Posterior cingulate gyrus (tissue), 11 donors: ENCODE results near the gene OR2T3.
"Not testable (repeated sequence)": the region's sequence is repeated elsewhere in the genome, so short reads cannot be mapped to it uniquely, and the experiment has no call there.

Experiments used
- DNase-seq, 10 donors: peaks; one replicate each; pipeline versions ENCODE4 v3.0.0 to v3.0.0-alpha.2; 2020 to 2021; ENCODE audit warnings: mixed read lengths in 3 of 10
- intact Hi-C: fragments of 100-400 bp; cut with DNase I; formaldehyde crosslinking; loops from one replicate; pipeline ENCODE4 v1.15.1; 2023

Gene OR2T3

GRCh38 chr1:248473051-248473450, at the start of gene OR2T3:
TSS of gene OR2T3 (plus strand) at chr1:248473351. CDS start at chr1:248473351, 0 bp downstream.
- intact Hi-C loops: not testable (repeated sequence)

DNA sequence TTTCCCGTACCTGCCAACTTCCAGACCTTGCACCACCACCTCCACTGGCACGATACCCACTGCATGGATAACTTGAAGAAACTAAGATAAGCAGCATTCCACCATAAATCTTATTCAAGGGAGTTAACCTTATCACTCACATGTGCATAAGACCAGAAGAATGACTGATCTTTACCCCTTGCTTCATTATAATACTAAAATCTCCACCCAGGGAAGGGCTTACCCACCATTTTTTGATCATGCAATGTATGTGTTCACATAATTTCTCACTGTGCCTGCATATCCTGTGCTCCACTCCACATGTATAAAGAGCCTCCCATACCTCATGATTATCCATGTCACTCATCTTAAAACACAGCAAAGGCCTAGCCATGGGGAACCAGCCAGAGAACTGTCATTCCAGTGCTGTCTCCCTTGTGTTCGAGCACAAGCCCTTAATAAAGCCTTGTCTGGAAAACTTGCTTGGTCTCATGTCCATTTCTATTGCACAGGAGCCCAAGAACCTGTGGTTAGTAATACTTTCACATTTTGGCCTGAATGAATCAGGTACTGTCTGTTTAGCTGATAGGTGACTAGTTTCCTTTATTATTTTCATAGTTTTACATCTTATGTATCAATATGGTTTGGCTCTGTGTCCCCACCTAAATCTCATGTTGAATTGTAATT, 45.5 kb upstream of the OR2T3 start:
- DNase-seq, intact Hi-C loops: not testable (repeated sequence)

More at GRCh38 chr1:248473051-248473450, at the start of gene OR2T3:
- DNase-seq: not testable (repeated sequence)

DNA sequence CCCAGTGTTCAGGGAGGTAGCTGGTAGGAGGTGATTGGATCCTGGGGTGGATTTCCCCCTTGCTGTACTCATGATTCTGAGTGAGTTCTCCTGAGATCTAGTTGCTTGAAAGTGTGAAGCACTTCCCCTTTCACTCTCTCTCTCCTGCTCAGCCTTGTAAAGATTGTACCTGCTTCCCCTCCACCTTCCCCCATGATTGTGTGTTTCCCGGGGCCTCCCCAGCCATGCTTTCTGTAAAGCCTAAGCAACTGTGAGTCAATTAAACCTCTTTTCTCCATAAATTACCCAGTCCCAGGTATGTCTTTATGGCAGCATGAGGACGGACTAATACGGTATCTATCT, 45.0 kb upstream of the OR2T3 start:
- DNase-seq: not testable (repeated sequence)

DNA sequence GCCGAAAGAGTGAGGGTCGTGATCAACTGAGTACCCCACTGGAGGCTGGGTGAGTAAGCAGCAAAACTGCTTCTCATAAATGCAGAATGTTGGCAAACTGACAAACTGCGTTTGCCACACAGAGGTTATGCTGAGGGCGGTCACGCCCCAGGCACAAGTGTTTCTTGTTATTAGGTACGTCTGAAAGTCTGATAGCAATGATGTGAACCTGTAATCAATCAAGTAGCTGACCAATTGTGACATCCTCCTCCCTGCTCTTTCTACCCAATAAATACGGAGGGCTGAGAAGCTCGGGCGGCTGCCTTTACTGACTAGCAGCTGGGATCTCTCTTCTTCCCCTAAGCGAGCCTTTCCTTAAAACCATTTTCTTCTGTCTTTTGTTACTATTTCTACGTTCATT, 41.5 kb upstream of the OR2T3 start:
- intact Hi-C loops, DNase-seq: not testable (repeated sequence)

More for the DNA sequence above, 45.0 kb upstream of the OR2T3 start:
- intact Hi-C loops: not testable (repeated sequence)

DNA sequence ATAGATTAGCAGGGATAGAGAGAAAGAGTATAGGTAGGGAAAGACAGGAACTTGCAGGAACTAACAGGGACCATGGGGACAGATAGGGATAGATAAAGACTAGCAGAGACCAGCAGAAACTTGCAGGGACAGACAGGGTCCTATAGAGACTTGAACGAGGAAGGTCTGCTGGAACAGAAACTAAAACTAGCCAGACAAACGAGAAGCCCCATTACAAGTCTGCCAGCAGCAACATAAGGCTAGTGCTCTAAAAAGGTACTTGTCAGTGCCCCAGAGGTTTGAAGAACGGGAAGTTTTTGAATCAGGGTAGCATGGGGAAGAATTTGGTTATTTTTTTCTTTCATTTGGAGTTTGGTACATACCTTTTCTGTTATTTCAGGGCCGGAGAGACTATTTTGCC, 41.0 kb upstream of the OR2T3 start:
- DNase-seq, intact Hi-C loops: not testable (repeated sequence)

DNA sequence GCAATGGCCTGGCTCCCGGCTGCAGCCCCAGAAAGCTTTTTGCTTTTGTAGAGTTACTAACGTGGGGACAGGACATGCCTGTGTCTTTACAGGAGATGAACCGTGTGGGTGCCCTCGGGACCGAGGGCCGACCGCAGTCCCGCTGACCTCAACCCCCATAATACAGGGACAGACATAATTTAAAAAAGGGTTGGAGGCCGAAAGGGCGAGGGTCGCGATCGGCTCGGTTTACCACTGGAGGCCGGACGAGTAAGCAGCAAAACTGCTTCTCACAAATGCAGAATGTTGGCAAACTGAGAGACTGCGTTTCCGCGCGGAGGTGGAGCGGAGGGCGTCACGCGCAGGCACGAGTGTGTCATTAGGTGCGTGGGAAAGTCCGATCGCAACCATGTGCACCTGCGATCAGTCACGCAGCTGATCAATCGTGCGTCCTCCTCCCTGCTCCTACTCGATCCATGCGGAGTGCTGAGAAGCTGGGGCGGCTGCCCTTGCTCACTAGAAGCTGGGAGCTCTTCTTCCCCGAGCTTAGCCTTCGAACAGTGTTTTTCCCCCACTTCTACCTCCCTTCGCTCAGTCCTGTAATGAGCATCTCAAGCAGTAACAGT, 39.2 kb upstream of the OR2T3 start:
- intact Hi-C loops: not testable (repeated sequence)
- DNase-seq: peak in 1 of 10 donors; percentile 42

DNA sequence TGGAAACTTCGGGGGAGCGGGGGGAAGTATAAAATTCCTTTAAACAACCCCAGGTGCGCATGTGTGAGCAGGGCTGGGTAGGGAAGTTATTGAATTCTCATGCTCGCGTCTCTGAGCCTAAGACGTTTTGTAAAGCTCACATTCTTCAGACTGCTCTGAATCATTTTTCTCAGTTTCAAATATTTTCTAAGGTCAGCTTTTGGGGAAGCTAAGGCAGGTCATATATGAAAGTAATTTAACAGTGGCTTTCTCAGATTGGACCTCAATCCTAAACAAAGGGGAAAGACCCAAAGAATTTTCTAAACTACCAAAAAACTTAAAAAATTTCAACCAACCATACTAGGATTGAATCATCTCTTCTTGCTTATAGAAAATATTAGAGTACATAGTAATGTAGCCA, 38.2 kb upstream of the OR2T3 start:
- intact Hi-C loops, DNase-seq: not testable (repeated sequence)

- intact Hi-C loops: not testable (repeated sequence)
Measured at GRCh38 chr1:248436303-248436702, 36.8 kb upstream of the OR2T3 start.

DNA sequence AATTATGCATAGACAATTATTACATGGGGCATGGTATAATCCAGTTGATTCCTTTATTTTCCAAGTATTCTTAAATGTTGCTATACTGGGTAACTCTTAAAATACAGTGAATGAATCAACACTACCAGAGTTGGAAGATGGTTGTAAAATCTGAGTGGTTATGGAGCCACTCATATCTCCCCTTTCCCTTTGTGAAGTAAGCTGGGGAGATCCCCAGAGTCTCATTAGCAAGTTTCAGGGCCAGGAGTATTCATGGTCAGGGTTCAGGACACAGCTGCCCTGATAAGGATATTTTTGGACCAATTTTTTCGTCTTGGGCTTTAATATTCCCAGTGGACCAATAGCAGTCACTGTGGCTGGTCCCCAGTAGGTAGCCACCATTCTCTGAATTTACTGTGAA, 34.5 kb upstream of the OR2T3 start:
- DNase-seq, intact Hi-C loops: not testable (repeated sequence)

More at GRCh38 chr1:248436303-248436702, 36.8 kb upstream of the OR2T3 start:
- DNase-seq: not testable (repeated sequence)

GRCh38 chr1:248439283-248439682, 33.9 kb upstream of the OR2T3 start:
- DNase-seq, intact Hi-C loops: not testable (repeated sequence)

- DNase-seq, intact Hi-C loops: not testable (repeated sequence)
Measured at GRCh38 chr1:248442500-248443277, 30.5 kb upstream of the OR2T3 start.

- DNase-seq, intact Hi-C loops: not testable (repeated sequence)
Measured at GRCh38 chr1:248444603-248445002, 28.5 kb upstream of the OR2T3 start.

- not testable (repeated sequence) for DNase-seq
Measured at GRCh38 chr1:248445399-248445798, 27.8 kb upstream of the OR2T3 start, which contains the start of gene OR2T2. TSS of gene OR2T2 (plus strand) at chr1:248445637. CDS start at chr1:248452798, 7,161 bp downstream.

GRCh38 chr1:248448409-248449074, 24.6 kb upstream of the OR2T3 start:
- intact Hi-C loops: not testable (repeated sequence)

More at GRCh38 chr1:248445399-248445798, 27.8 kb upstream of the OR2T3 start, which contains the start of gene OR2T2:
- intact Hi-C loops: not testable (repeated sequence)

DNA sequence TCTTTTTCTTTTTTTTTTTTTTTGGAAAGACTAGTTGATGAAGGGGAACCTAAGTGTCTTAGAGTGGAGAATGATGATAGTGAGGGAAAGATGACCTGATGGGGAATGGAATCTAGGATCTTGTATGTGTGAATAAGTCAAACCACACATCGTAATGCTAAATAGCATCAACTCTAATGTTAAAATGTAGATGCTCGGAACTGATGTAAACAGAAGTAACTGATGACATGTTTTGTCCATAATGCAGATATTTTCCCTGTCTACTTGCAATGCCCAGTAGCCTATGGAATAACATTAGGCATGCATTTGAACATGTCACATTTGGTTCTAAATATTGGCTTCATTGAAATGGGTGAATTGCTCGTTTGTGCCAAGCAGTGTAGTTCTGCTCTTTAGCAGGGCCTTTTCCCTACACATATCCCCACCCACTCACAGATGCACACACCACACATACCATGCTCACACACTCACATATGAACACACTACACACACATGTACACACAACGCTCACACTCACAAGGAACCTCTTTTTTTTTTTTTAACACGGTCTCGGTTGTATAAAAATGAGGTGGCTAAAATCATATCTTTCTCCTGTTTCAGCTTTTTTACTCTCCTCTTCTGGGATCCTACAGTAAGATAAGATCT, 23.2 kb upstream of the OR2T3 start:
- intact Hi-C loops, DNase-seq: not testable (repeated sequence)

More at GRCh38 chr1:248448409-248449074, 24.6 kb upstream of the OR2T3 start:
- DNase-seq: not testable (repeated sequence)

- intact Hi-C loops, DNase-seq: not testable (repeated sequence)
Measured at GRCh38 chr1:248450466-248451145, 22.5 kb upstream of the OR2T3 start.

DNA sequence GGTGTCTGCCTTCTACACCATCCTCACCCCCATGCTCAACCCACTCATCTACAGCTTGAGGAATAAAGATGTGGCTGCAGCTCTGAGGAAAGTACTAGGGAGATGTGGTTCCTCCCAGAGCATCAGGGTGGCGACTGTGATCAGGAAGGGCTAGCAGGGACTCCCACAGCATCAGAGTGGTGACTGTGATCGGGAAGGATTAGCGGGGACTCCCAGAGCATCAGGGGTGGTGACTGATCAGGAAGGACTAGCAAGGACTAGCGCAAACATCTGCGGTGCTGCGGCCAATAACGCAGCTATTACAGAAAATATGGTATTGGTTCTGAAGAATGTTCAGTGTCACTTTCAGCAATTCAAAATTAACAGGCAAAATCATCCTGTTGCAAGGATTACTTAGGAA, 19.5 kb upstream of the OR2T3 start:
- peak in 1 of 10 donors; percentile 73 for DNase-seq
- intact Hi-C loops: not testable (repeated sequence)

DNA sequence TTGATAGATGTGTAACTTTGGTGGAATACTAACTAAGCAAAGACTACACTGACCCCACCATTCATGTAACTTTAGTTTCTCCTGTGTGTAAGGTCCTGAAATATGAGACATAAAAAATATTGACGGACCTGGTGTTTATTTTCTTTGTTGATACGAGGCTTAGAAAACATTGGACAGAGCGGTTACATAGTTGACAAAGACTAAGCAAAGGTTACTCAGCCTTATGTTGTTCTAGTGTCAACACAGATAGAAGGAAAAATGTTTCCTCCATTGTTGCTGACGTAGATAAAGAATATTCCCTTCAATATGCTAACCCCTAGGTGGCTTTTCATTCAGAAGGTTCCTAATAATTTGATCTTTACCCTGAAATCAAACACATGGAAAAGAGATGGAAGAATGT, 18.1 kb upstream of the OR2T3 start:
- intact Hi-C loops: not testable (repeated sequence)

DNA sequence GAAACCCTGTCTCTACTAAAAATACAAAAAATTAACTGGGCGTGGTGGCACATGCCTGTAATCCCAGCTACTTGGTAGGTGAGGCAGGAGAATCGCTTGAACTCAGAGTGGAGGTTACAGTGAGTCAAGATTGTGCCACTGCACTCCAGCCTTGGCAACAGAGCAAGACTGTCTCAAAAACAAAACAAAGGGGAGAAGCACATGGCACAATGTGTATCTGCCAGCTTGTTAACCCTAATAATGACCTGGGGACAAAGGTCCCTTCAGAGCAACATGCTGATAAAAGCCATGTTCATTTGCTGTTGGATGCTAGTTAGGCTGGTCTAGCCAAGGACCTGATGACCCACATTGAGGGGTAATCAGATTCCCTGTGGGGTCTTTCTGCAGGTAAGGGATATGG, 16.5 kb upstream of the OR2T3 start:
- intact Hi-C loops, DNase-seq: not testable (repeated sequence)

More for the DNA sequence above, 18.1 kb upstream of the OR2T3 start:
- not testable (repeated sequence) for DNase-seq
